Measurements from ENCODE around the gene PCSK5.
"Not testable (repeated sequence)": the region's sequence is repeated elsewhere in the genome, so short reads cannot be mapped to it uniquely, and the experiment has no call there.

Gene PCSK5

GRCh38 chr9:76330034-76330433, 439.6 kb downstream of the PCSK5 start:
- no peak for DNase-seq

GRCh38 chr9:76333388-76333787, 442.9 kb downstream of the PCSK5 start:
- DNase-seq = no peak

- no peak for DNase-seq
These were observed 443.5 kb downstream of the PCSK5 start for GRCh38 chr9:76333964-76334363.

DNA sequence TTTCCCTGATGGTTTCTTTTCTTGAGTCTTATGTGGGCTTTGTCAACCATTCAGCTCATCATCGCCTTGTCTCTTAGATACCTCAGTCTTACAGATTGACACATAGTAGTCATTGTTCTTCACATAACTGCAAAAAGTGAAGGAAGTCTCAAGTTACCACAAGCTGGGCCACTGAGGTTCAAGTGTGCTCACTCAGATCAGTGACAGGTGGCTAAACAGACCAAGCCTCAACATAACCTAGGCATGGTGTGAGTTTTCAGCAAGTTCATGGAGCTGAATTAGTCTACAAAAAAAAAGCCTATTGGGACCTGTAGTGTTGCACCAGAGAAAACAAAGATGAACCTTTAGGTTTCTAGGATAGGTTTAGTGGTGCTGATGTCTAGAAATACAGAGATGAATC, 445.6 kb downstream of the PCSK5 start:
- no peak for DNase-seq

GRCh38 chr9:76338418-76338817, 447.9 kb downstream of the PCSK5 start:
- DNase-seq = no peak

DNA sequence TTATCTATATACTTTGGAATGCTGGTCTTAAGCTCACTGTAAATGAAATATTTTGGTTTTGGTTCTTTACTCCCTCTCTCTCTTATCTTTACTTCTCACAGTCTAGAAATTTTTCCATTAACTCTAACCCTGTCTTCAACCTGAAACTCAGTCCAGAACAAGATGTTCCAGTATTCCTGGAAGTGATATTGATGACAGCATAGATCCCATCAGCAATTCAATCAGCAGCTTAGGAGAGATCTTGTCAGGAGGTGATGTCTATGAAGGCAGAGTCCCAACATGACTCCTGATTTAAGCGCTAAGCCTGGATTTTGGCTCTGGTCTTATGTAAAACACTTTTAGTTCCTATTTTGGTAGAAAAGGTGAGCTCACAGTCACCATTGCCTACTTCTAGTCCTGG, 451.1 kb downstream of the PCSK5 start:
- DNase-seq = no peak

- no peak for DNase-seq
These were observed 451.7 kb downstream of the PCSK5 start for GRCh38 chr9:76342201-76342600.

GRCh38 chr9:76342858-76343257, 452.4 kb downstream of the PCSK5 start:
- DNase-seq = no peak

- no peak for DNase-seq
These were observed 459.4 kb downstream of the PCSK5 start for GRCh38 chr9:76349865-76350264.

- DNase-seq = no peak
These were observed 460.5 kb downstream of the PCSK5 start for GRCh38 chr9:76351006-76351405.

- no peak for DNase-seq
These were observed 461.6 kb downstream of the PCSK5 start for GRCh38 chr9:76352026-76352620.

DNA sequence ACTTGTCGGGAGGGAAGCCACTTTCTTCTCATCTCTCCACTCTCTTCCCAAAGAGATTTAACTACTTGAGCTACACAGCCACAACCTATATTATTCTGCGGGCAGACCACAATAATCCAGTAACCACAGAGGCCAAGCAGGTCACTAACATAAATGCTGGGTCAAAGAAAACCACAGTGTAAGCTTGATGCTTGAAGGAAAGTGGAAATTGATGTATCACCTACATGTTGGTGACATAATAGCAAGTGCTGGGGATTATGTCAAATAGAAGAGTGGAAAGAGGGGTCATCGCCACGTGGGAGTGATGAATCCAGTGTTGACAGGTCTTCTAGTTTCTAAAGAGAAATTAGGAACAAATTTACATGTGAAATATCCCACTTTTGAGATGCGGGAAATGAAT, 462.8 kb downstream of the PCSK5 start:
- no peak for DNase-seq

GRCh38 chr9:76354221-76354620, 463.7 kb downstream of the PCSK5 start:
- no peak for DNase-seq

- no peak for DNase-seq
These were observed 465.4 kb downstream of the PCSK5 start for GRCh38 chr9:76355886-76356285.

GRCh38 chr9:76357555-76357954, 467.1 kb downstream of the PCSK5 start:
- no peak for DNase-seq

GRCh38 chr9:76358628-76359280, 468.3 kb downstream of the PCSK5 start:
- DNase-seq = no peak

GRCh38 chr9:76359365-76359764, 468.9 kb downstream of the PCSK5 start:
- no peak for DNase-seq

DNA sequence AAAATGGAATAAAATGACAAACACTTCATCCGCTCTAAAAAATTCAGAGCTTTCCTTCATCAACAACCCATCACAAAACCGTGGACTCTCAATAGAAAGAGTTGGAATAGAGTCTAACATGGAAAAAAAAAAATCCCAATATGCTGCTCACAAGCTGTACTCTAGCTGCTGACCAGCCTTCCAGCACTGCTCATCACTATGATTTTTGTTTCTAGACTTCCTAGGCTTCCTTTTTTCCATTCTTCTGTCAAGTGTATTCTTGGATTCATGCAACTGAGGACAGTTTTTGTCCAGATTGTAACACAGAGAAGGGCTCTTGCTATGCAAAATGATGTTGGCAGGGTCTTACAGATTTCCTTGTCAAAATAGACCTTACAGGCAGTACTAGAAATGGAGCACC, 469.3 kb downstream of the PCSK5 start:
- DNase-seq = no peak

GRCh38 chr9:76362332-76363031, 472.0 kb downstream of the PCSK5 start:
- DNase-seq = not testable (repeated sequence)

GRCh38 chr9:76363032-76363395, 472.5 kb downstream of the PCSK5 start:
- no peak for DNase-seq

GRCh38 chr9:76365028-76365427, 474.6 kb downstream of the PCSK5 start:
- DNase-seq = no peak

DNA sequence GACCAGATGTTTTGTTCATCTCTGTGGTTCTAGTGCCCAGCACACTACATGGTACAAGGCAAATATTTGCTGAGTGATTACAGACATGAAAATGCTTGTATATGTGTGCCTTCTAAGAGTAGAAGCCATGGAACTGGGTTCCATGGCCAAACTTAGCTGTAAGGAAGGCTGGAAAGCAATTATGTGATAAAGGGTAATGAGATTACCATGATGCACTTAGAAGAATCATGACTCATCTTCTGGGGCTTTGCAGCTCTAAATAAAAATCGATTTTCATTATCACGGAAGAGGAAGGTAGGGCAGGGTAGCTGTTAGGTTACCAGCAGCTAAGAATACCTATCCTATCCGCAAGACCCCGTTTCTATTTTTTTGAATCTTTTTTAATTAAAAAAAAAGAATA, 475.8 kb downstream of the PCSK5 start:
- peak; percentile 54 for DNase-seq

- DNase-seq = peak; percentile 92
These were observed 479.1 kb downstream of the PCSK5 start for GRCh38 chr9:76369583-76369982.

DNA sequence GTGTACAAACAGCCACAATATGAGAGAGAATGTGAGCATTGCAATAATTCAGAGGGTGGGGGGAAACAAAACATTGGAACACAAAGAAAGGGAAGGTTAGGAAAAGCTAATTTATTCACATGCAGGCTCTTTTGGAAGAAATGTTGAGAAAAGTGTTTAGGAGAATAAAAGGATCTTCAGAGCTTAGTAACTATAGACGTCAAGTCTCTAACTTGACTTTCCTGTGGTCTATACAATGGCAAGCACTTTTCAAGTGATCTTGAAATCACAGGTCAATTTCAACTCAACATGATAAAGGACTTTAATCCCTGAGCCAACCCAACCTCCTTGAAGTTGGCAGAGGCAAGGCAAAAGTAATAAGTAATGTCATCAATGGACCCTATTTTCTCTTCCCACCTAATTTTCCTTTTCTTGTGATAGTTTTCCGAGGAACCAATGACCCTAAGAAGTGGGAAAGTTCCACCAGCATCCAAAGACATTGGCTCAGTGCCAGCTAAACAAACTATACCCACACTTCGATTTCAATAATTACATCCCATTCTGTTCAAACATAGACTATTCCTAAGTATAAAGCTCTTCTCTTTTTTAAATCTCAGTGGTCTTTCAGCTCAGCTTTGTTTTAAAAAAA, 480.0 kb downstream of the PCSK5 start:
- no peak for DNase-seq
